NCI-H2081 (cell line): Measurements from ENCODE around the gene MYLK4.

Experiments used
- DNase-seq, 2 experiments: peaks; one replicate each; lab custom pipeline; 2025; lab: John Stamatoyannopoulos, UW

The MYLK4 gene

GRCh38 chr6:2695454-2696095, 55.1 kb downstream of the MYLK4 start:
- DNase-seq = peak in 1 of 2 experiments; percentile 35

- DNase-seq = no peak
Measured at GRCh38 chr6:2693231-2693630, 57.5 kb downstream of the MYLK4 start.

GRCh38 chr6:2688401-2689064, 62.2 kb downstream of the MYLK4 start:
- no peak for DNase-seq

GRCh38 chr6:2687456-2687855, 63.3 kb downstream of the MYLK4 start:
- no peak for DNase-seq

- DNase-seq = no peak
Measured at GRCh38 chr6:2686515-2686914, 64.2 kb downstream of the MYLK4 start.

- no peak for DNase-seq
Measured at GRCh38 chr6:2684766-2685754, 65.7 kb downstream of the MYLK4 start.

- no peak for DNase-seq
Measured at GRCh38 chr6:2684103-2684749, 66.5 kb downstream of the MYLK4 start.

- DNase-seq = no peak
Measured at GRCh38 chr6:2680264-2680922, 70.3 kb downstream of the MYLK4 start.

- DNase-seq = no peak
Measured at GRCh38 chr6:2677080-2677593, 73.6 kb downstream of the MYLK4 start.

GRCh38 chr6:2676048-2676447, 74.7 kb downstream of the MYLK4 start:
- DNase-seq = no peak

GRCh38 chr6:2674857-2675256, 75.9 kb downstream of the MYLK4 start:
- no peak for DNase-seq

GRCh38 chr6:2669067-2669700, 81.5 kb downstream of the MYLK4 start:
- no peak for DNase-seq

GRCh38 chr6:2667617-2668016, 83.1 kb downstream of the MYLK4 start:
- no peak for DNase-seq

- no peak for DNase-seq
Measured at GRCh38 chr6:2666906-2667575, 83.7 kb downstream of the MYLK4 start.

- DNase-seq = peak in 1 of 2 experiments; percentile 15
Measured at GRCh38 chr6:2665146-2666070, 85.3 kb downstream of the MYLK4 start.

GRCh38 chr6:2663123-2663522, 87.6 kb downstream of the MYLK4 start:
- DNase-seq = no peak

GRCh38 chr6:2661651-2662050, 89.1 kb downstream of the MYLK4 start:
- DNase-seq = no peak

- DNase-seq = no peak
Measured at GRCh38 chr6:2659882-2660281, 90.8 kb downstream of the MYLK4 start.

GRCh38 chr6:2659381-2659780, 91.3 kb downstream of the MYLK4 start:
- no peak for DNase-seq
